Hematopoietic multipotent progenitor cell treated with erythropoietin and hydrocortisone succinate and interleukin-3 and kit ligand, for 17 days (in vitro differentiated cells): ENCODE data around the gene CETP.
"Not testable (repeated sequence)": the region's sequence is repeated elsewhere in the genome, so short reads cannot be mapped to it uniquely, and the experiment has no call there.

ENCODE experiments used
- DNase-seq: peaks from one replicate; pipeline ENCODE4 v3.0.0-alpha.2; 2015; ENCODE audit warnings: low spot score

Gene CETP

GRCh38 chr16:56933828-56934598, 27.7 kb upstream of the CETP start:
- DNase-seq, result peak; percentile 31

GRCh38 chr16:56934599-56935145, 27.1 kb upstream of the CETP start:
- not testable (repeated sequence) for DNase-seq

GRCh38 chr16:56935201-56935600, 26.5 kb upstream of the CETP start:
- DNase-seq, result no peak

- DNase-seq, result no peak
These were observed 25.3 kb upstream of the CETP start for GRCh38 chr16:56936491-56936890.

- DNase-seq, result no peak
These were observed 24.8 kb upstream of the CETP start for GRCh38 chr16:56936950-56937349.

GRCh38 chr16:56938664-56939513, 22.9 kb upstream of the CETP start:
- DNase-seq, result no peak

- no peak for DNase-seq
These were observed 21.9 kb upstream of the CETP start for GRCh38 chr16:56939801-56940200.

- no peak for DNase-seq
These were observed 20.7 kb upstream of the CETP start for GRCh38 chr16:56941092-56941491.

- no peak for DNase-seq
These were observed 19.9 kb upstream of the CETP start for GRCh38 chr16:56941856-56942331.

- no peak for DNase-seq
These were observed 17.9 kb upstream of the CETP start for GRCh38 chr16:56943761-56944375.

- DNase-seq, result no peak
These were observed 16.6 kb upstream of the CETP start for GRCh38 chr16:56944954-56945839.

GRCh38 chr16:56945847-56946527, 15.8 kb upstream of the CETP start:
- DNase-seq, result no peak

GRCh38 chr16:56946767-56947603, 14.8 kb upstream of the CETP start:
- DNase-seq, result no peak

GRCh38 chr16:56947604-56947995, 14.2 kb upstream of the CETP start:
- no peak for DNase-seq

GRCh38 chr16:56948234-56948633, 13.5 kb upstream of the CETP start:
- no peak for DNase-seq

GRCh38 chr16:56950051-56950450, 11.7 kb upstream of the CETP start:
- no peak for DNase-seq

GRCh38 chr16:56950455-56950854, 11.3 kb upstream of the CETP start:
- no peak for DNase-seq

- DNase-seq, result peak; percentile 38
These were observed 10.6 kb upstream of the CETP start for GRCh38 chr16:56950881-56951771.

- DNase-seq, result no peak
These were observed 8.7 kb upstream of the CETP start for GRCh38 chr16:56953006-56953405.
